GM06990 (cell line): ENCODE measurements around the gene ANKS1B.

ENCODE experiments used
- DNase-seq: peaks from one replicate; pipeline ENCODE4 v3.0.0-alpha.2; 2011; ENCODE audit not compliant: insufficient read length; ENCODE audit errors: extremely low read depth
- H3K27me3 ChIP-seq: replicated peaks from 2 replicates; pipeline ENCODE4 v1.6.0; 2011; ENCODE audit warnings: low read length; ENCODE audit not compliant: control insufficient read depth, insufficient read depth
- H3K36me3 ChIP-seq: 2 replicates; pipeline ENCODE4 v1.5.1; 2011; ENCODE audit warnings: low read length; ENCODE audit not compliant: control insufficient read depth, insufficient read depth
- H3K4me3 ChIP-seq: replicated peaks from 2 replicates; pipeline ENCODE4 v1.5.1; 2011; ENCODE audit warnings: low read depth, mild to moderate bottlenecking, control low read depth, low read length
- CTCF ChIP-seq: IDR thresholded peaks from 2 replicates; pipeline ENCODE4 v1.5.1; 2011; ENCODE audit warnings: low read length, control low read depth, mild to moderate bottlenecking, inconsistent platforms; ENCODE audit not compliant: insufficient read depth, poor library complexity, severe bottlenecking

The ANKS1B gene

GRCh38 chr12:99099786-99100185 lies 885.0 kb downstream of the ANKS1B start:
- no peak for TF ChIP-seq CTCF
- Histone ChIP-seq H3K27me3 (no peaks in the 10 kb centered on the region), H3K4me3 (no peak overlapping the region), H3K36me3 (no peaks in the 10 kb centered on the region)
- no peak for DNase-seq

- no peak for DNase-seq
- no peaks in the 10 kb centered on the region; the same call in 1 of the 2 replicates for H3K27me3 ChIP-seq
- no peak for TF ChIP-seq CTCF
- no peaks in the 10 kb centered on the region for H3K36me3 ChIP-seq
- H3K4me3 ChIP-seq = no peak overlapping the region
These were observed 887.6 kb downstream of the ANKS1B start for GRCh38 chr12:99097171-99097570.

GRCh38 chr12:99093166-99093565 lies 891.6 kb downstream of the ANKS1B start:
- no peak for TF ChIP-seq CTCF
- H3K36me3 ChIP-seq = no peaks in the 10 kb centered on the region
- no peak overlapping the region for H3K4me3 ChIP-seq
- DNase-seq = no peak
- no peaks in the 10 kb centered on the region; the same call in 1 of the 2 replicates for H3K27me3 ChIP-seq

DNA sequence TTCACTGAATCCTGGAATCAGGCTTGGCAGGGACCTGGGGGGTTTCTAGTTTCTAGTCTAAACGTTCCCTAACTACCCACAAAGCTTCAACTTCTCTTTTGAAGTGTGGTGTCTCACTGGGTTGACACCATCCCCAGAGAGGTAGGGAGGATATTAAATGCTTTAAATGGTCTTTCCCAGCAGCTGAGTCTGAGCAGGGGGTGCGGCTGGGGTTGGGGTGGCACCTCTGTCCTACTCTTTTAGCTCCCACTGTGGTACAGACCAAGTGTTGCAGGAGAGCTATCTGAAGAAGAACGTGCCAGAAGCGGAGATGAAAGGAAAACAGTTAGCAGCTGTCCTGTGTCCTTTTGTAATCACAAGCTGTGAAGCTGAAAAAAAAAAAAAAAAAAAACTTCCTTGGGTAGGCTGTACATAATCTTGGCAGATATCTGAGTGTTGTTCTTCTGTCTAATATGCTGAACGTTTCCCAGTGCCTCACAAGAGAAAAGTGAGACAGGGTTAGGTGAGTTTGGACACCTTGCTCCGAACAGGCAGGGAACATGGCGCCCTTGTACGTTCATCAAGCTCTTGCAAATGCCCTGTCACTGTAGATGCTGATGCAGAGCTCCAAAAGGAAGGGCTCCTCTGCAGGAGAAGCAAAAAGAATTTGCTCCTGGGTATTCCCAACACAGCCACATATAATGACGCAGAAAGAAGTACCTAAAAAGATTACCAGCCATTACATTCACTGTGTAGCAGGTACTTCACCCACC lies 892.5 kb downstream of the ANKS1B start:
- H3K4me3 ChIP-seq = no peak overlapping the region
- TF ChIP-seq CTCF = no peak
- DNase-seq = no peak

GRCh38 chr12:99087278-99087677 lies 897.5 kb downstream of the ANKS1B start:
- Histone ChIP-seq H3K36me3 (no peaks in the 10 kb centered on the region), H3K27me3 (no peaks in the 10 kb centered on the region; the same call in 1 of the 2 replicates), H3K4me3 (no peak overlapping the region)
- DNase-seq = no peak
- no peak for TF ChIP-seq CTCF

More for the DNA sequence above, 892.5 kb downstream of the ANKS1B start:
- Histone ChIP-seq H3K27me3 (no peaks in the 10 kb centered on the region; the same call in 1 of the 2 replicates), H3K36me3 (no peaks in the 10 kb centered on the region)
